Endometrial microvascular endothelial cells (primary cell): ENCODE data around the gene CHST12. TPM values are rescaled to one million over a fixed set of nuclear protein-coding genes. Genes with fewer than 3 reads are reported as not detected.

Experiments
- in situ Hi-C: cut with HindIII; loops from 2 replicates; pipeline ENCODE4 v1.10.0; 2017; ENCODE audit warnings: low sequenced_read_pairs, low pct_unique_long_range_greater_than_20kb; ENCODE audit errors: inconsistent ontology term
- total RNA-seq: library from RNA; depleted of rRNA; stranded (reverse); fragments of >200 nt; gene quantifications from one replicate; pipeline ENCODE4 v1.2.3, GENCODE V29; 2015; ENCODE audit errors: inconsistent ontology term

The CHST12 gene
- 11.9 TPM for total RNA-seq

- in situ Hi-C loops, result no loop called here
Measured at GRCh38 chr7:2403014-2403717, at the start of gene CHST12. Gene CHST12, plus strand, starts transcription at chr7:2403611. Its CDS starts 29,029 bp downstream, at chr7:2432640.

- in situ Hi-C loops, result no loop called here
Measured at GRCh38 chr7:2353936-2354185, 49.5 kb upstream of the CHST12 start.

DNA sequence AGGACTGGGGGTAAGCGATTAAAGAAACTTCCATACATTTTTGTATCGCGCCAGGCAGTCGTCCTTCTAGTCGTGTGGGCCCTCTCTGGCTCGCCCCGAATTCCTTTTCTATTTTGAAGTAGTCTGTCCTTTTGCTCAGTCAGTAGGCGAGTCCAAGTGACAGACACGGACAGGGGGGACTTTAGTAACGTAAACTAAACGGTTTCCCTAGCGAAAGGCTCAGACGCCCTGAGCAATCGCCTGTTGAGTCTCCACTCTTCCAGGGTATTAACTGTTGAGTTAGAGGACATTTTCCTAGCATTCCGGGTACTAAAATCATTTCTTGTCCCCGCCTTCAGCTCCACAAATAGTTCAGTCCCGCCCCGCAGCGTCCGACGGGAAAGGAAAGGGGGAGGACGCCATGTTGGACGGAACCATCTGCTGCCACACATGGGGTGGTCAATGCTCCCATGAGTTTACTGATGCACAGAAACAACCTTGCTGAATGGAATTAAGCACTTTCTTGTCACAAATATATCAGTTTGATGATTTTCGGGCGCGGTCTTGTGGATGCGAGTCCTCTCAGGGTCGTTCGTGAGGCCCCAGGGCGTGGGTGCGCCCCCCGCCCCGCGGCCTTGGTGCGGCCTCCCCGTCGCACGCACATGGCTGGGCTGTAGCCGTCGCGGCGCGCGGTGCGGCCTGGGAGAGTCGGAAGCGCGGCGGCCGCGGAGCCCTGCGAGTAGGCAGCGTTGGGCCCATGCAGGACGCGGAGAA, 49.0 kb upstream of the CHST12 start, which contains the start of gene EIF3B:
TSS of gene EIF3B (plus strand) at position 642 of the 753 bp plus-strand sequence. CDS start at position 737, 95 bp downstream.
- in situ Hi-C loops, result no loop called here

- in situ Hi-C loops, result no loop called here
Measured at GRCh38 chr7:2354939-2355704, 48.3 kb upstream of the CHST12 start.

DNA sequence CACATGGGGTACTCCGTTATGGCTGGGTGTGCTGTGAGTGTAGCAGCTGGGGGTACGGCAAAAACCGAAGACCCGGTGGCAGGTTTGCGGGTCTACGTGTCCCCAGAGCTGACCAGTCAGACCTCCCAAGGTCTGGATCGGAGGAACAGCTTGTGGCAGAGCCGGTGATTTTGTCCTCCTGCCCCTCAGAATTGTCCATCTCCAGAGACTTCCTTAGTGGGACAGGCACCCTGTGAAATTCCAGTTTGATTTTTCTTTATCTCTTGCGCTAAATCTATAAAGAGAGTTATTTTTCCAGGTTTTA, 47.8 kb upstream of the CHST12 start:
- in situ Hi-C loops, result no loop called here

- in situ Hi-C loops, result no loop called here
Measured at GRCh38 chr7:2357165-2357564, 46.2 kb upstream of the CHST12 start.

DNA sequence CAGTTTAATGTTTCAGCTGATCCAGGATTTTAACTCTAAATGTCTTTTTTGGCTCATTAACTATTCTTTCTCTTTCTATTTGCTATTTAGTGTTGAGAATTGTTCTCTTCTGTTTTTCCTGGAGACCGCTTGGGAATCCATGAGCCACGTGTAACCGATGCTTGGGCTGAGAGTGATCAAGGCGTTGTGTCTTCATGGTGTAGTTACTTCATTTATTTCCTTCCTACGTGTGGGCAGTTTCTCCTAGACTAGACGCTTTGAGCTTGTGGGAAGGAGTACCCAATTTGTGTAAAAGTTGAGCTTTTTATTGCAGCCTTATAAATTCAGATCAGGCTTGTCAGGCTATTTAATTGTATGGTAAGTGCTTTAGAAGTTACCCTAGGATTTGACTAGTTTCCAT, 45.8 kb upstream of the CHST12 start:
- in situ Hi-C loops, result no loop called here

DNA sequence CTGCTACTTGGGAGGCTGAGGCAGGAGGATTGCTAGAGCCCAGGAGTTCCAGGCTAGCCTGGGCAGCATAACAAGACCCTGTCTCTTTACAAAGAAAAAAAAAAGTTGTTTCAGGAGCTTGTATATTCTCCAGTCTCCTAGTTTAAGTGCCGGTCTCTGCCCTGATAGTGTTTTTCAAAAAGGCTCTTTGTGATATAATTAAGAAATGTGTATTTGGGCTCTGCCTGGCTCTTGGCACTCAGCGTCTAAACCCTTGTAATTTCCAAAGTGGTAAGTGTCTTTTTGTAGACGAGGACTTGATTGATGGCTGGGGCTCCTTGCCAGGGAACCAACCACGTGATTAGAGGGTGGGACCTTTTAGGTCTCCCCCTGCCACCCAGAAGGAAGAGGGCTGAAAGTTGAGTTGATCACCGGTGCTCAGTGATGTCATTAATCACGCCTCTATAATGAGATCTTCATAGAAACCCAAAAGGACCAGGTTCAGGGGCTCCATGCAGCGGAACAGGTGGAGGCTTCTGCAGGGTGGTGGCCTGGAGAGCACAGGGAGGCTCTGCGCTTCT, 44.4 kb upstream of the CHST12 start:
- in situ Hi-C loops, result no loop called here

- in situ Hi-C loops, result no loop called here
Measured at GRCh38 chr7:2359610-2360009, 43.8 kb upstream of the CHST12 start.

DNA sequence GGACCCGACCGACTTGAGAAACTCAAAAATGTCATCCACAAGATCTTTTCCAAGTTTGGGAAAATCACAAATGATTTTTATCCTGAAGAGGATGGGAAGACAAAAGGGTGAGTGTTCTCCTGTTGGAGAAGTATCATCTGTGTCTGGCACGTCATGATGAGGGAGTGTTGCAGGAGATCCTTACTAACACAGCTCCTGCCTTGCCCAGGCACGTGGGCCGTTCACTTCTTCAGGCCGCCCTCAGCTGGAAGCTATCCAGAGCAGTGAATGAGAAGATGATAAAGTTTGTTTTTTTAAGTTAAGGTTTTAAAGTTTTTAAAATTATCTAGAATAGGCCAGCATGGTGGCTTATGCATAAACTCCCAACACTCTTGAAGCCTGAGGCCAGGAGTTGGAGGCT, 42.6 kb upstream of the CHST12 start:
- in situ Hi-C loops, result no loop called here

- in situ Hi-C loops, result no loop called here
Measured at GRCh38 chr7:2362385-2363088, 40.9 kb upstream of the CHST12 start.

DNA sequence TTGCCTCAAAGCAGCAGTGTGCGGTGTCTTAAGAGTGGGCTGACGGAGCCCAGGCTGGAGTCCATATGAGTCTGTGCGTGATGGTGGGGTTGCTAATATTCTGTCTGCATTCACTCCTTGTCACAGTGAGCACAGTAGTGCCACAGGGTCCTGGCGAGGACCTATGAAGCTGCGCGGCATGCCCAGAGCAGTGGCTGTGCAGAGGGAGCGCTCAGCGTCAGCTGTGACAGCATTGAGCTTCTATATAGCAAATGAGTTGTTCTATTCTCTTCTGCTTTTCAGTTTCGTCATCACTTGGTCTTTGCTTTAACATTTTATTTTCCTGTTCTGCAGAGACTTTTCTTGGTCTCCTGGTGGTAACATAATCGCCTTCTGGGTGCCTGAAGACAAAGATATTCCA, 34.3 kb upstream of the CHST12 start:
- in situ Hi-C loops, result no loop called here

- in situ Hi-C loops, result no loop called here
Measured at GRCh38 chr7:2371329-2371728, 32.1 kb upstream of the CHST12 start.

GRCh38 chr7:2372724-2373123, 30.7 kb upstream of the CHST12 start:
- in situ Hi-C loops, result no loop called here

- in situ Hi-C loops, result no loop called here
Measured at GRCh38 chr7:2373124-2373556, 30.3 kb upstream of the CHST12 start.

DNA sequence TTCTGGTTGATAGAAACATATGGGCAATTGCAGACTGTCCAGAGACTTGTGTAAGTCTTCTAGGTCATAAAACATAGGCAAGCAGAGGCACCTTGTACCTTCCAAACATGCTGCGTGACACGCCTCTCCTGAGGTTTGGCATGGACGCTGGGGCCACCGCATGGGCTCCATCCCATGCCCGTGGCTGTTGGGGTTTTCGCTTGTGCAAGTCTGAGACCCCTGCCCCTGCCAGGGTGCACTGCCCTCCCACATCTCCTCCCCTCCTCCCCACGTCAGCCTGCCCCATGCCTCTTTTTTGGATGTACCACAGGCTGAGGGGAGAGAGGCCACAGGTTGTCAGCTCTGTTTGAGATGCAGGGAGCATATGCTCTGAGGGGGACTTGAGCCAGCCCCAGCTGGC, 29.8 kb upstream of the CHST12 start:
- in situ Hi-C loops, result no loop called here

DNA sequence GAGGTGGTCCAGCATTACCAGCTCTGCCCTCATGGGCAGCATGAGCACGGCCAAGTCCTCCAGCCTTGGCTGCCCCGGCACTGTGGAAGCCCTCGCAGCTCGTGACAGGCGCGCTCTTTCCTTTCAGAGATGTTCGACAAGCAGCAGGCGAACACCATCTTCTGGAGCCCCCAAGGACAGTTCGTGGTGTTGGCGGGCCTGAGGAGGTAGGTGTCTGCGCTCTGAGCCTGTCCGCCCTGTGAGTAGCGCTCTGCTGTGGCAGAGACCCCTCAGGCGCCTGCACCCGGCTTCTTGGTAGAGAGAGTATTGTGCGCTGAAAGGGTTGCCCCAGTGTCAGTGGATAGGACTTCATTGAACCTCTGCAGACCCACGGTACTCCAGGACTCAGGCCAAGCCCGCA, 29.0 kb upstream of the CHST12 start:
- in situ Hi-C loops, result no loop called here

DNA sequence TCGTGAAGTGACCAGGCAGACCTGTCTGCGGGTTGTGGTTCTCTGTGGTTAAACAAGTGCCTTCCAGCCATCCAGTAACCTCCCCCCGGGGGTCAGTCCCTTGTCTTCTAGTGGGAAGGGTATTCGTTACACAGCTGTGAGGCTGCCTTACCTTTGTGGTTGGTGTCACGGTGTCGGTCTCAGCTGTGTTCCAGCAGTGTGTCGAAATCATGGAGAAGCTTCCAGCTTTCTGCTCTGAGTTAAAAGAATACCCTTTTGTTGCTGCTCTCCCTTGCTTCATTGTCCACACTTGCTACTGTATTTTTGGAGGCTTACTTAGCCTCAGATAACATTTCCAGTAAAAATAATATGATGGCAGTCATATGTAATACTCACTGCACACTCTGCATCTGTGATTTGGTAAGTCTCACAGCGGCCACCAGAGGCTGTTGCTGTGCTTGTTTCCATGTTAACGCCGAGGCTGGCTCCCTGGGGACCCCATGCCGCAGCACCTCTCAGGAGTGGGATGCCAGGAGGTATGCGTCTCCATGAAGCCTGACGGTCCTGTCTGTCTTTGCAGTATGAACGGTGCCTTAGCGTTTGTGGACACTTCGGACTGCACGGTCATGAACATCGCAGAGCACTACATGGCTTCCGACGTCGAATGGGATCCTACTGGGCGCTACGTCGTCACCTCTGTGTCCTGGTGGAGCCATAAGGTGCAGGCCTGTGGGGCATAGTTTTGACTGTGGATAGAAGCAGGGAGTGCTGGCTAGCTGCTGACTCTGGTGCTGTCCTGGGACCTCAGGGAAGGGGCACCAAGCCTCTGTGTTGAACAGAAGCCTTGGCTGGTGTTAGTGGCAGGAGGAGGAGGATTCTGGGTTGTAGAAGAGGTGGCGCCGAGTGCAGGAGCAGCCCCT, 28.3 kb upstream of the CHST12 start:
- in situ Hi-C loops, result no loop called here
